ENCODE data around the gene FAM3A. TPM values are rescaled to one million over a fixed set of nuclear protein-coding genes. Genes with fewer than 3 reads are reported as not detected.

FAM3A gene
- total and polyA plus RNA-seq, 2 of the 8 experiments (the other 6 are each of a cell fraction or from before 2014, with no cell fraction given) = 16.2 to 18.6 TPM

GRCh38 chrX:154548028-154548316 lies 31.9 kb upstream of the FAM3A start:
- peak overlapping the region; percentile 85 to 96 for H3K4me2 ChIP-seq (ENCODE audit: insufficient read depth in 1 of 2, low read depth in 2 of 2, low read length in 2 of 2)
- peak overlapping the region; percentile 37 to 83 (median 58) for H3K9ac ChIP-seq (replicated peaks in 1 of 4; ENCODE audit: extremely low read depth in 1 of 4, low read depth in 3 of 4, low read length in 3 of 4)
- no peak overlapping the region for H3K27ac ChIP-seq (ENCODE audit: low read depth, low read length)
- no peak overlapping the region for H3K18ac ChIP-seq (ENCODE audit: extremely low read depth, low read length)
- no peak overlapping the region for H2BK20ac ChIP-seq (ENCODE audit: low read length)
- H2AFZ ChIP-seq (ENCODE audit: low read length) = no peak overlapping the region; the same call in 1 of the 2 replicates
- H3K9me3 ChIP-seq (ENCODE audit: insufficient read depth in 2 of 2, low read depth in 1 of 2, low read length in 1 of 2) = no peaks in the 10 kb centered on the region
- peaks cover 0 to 6% (median 1%) of the 10 kb centered on the region in 4 experiments; a peak in 3 of 7 replicates for H3K4me1 ChIP-seq (replicated peaks in 1 of 4; ENCODE audit: control insufficient read depth in 3 of 4, insufficient read depth in 4 of 4, low read length in 3 of 4)
- H3K36me3 ChIP-seq (ENCODE audit: control insufficient read depth in 2 of 4, insufficient read depth in 4 of 4, low read length in 3 of 4) = peaks cover 0 to 10% (median 6%) of the 10 kb centered on the region in 4 experiments; a peak in 5 of 8 replicates
- H2BK15ac ChIP-seq (ENCODE audit: low read length) = no peak overlapping the region
- no peak overlapping the region for H3K14ac ChIP-seq (ENCODE audit: insufficient read length)
- no peak overlapping the region for H2BK12ac ChIP-seq (ENCODE audit: low read depth, low read length)
- no peak overlapping the region for H2BK120ac ChIP-seq (replicated peaks; ENCODE audit: low read depth, low read length)
- H2BK5ac ChIP-seq (ENCODE audit: low read depth, low read length) = no peak overlapping the region
- no peak overlapping the region for H4K8ac ChIP-seq (ENCODE audit: extremely low read depth, insufficient read depth, low read length)
- WGBS, 2 experiments (ENCODE audit: extremely low coverage in 1 of 2, insufficient coverage in 1 of 2, insufficient read length in 1 of 2, insufficient replicate concordance in 2 of 2, low coverage in 1 of 2, low lambda C conversion rate in 2 of 2, missing lambda C conversion rate in 1 of 2) = 2% methylated on average over 9 of the region's 9 CpGs; no CpG with 5 or more reads in 1 of the 2 experiments
- no peaks in the 10 kb centered on the region for H3K27me3 ChIP-seq (replicated peaks in 1 of 4; ENCODE audit: control insufficient read depth in 3 of 4, extremely low read depth in 1 of 4, insufficient read depth in 3 of 4, low read length in 3 of 4)
- DNase-seq (ENCODE audit: low read depth in 1 of 2, low spot score in 2 of 2) (no peak), FAIRE-seq (no peak)
- H3K4ac ChIP-seq (replicated peaks; ENCODE audit: insufficient read length, low read depth, low read length) = no peak overlapping the region
- TF ChIP-seq SP2 (IDR thresholded peaks at IDR 0.05; ENCODE audit: low read length) (no peak), SAP30 (IDR thresholded peaks at IDR 0.05; ENCODE audit: insufficient read depth, insufficient replicate concordance, low read length) (peak; percentile 7), EZH2 (IDR thresholded peaks at IDR 0.05; ENCODE audit: low read depth, low read length, severe bottlenecking) (no peak)
- peaks cover 0 to 21% of the 10 kb centered on the region in 2 experiments; a peak in 2 of 4 replicates for H3K79me2 ChIP-seq (ENCODE audit: control insufficient read depth in 1 of 2, insufficient read depth in 2 of 2, low read length in 2 of 2)
- no peak overlapping the region for H2AK5ac ChIP-seq (ENCODE audit: low read depth, low read length)
- 0 out of 2 replicates have a peak, but pooled peaks cover 3% of the 10 kb centered on the region for H3K79me1 ChIP-seq (ENCODE audit: low read depth, low read length)
- H4K5ac ChIP-seq (ENCODE audit: insufficient read length, low read depth, low read length) = no peak overlapping the region
- peak overlapping the region; percentile 75 to 99 (median 88) for H3K4me3 ChIP-seq (ENCODE audit: extremely low read depth in 1 of 4, insufficient read depth in 2 of 4, low read depth in 3 of 4, low read length in 4 of 4)
- no peak overlapping the region for H3K23ac ChIP-seq (ENCODE audit: insufficient read length)
- H3K23me2 ChIP-seq (ENCODE audit: low read depth, low read length) = peaks cover 5% of the 10 kb centered on the region; the same call in 1 of the 2 replicates
- H3K56ac ChIP-seq (replicated peaks; ENCODE audit: insufficient read length, low read depth, low read length) = no peak overlapping the region
- CTCF ChIA-PET (ENCODE audit: partially characterized antibody) = no interaction called here
- H4K20me1 ChIP-seq (replicated peaks in 1 of 2; ENCODE audit: control insufficient read depth in 1 of 2, insufficient read depth in 2 of 2, low read length in 2 of 2) = peaks cover 0 to 6% of the 10 kb centered on the region in 2 experiments
- POLR2A ChIA-PET (ENCODE audit: partially characterized antibody) = interaction anchor here (1.1 to 1.3 kb wide), 2 partner anchors 17 to 57 kb away, joined by 3 to 4 read pairs; partner anchors contain the start of gene SLC10A3
- H4K91ac ChIP-seq (replicated peaks; ENCODE audit: insufficient read length, low read length) = no peak overlapping the region

Data from H1 (cell line).